Gastrocnemius medialis (tissue), 4 donors: ENCODE measurements around the gene KLHL9. TPM values are rescaled to one million over a fixed set of nuclear protein-coding genes. Genes with fewer than 3 reads are reported as not detected.

ENCODE experiments used
- ATAC-seq, 2 donors: fragments of 150-250 bp; one replicate each; pipeline ENCODE4 v1.9.1; 2016
- DNase-seq, 2 donors: peaks; one replicate each; pipeline ENCODE4 v3.0.0-alpha.2; 2019
- H3K27ac ChIP-seq, 4 donors: fragments of 200-600 bp; sonication (generic); 1 replicate in 1 of 4; 2 replicates in 3 of 4; pipeline ENCODE4 v1.5.1; 2016 to 2018; ENCODE audit warnings: mild to moderate bottlenecking in 2 of 4, moderate library complexity in 1 of 4
- H3K27me3 ChIP-seq, 3 donors: fragments of 200-600 bp; sonication (generic) in 2 of 3; 1 replicate in 1 of 3; 2 replicates in 2 of 3; pipeline versions ENCODE4 v1.5.1 to v1.6.0; 2016 to 2019; ENCODE audit warnings: mild to moderate bottlenecking in 1 of 3, moderate library complexity in 1 of 3
- H3K36me3 ChIP-seq, 2 donors: fragments of 200-600 bp; sonication (generic) in 1 of 2; one replicate each; pipeline ENCODE4 v1.5.1; 2017 to 2018
- H3K4me1 ChIP-seq, 2 donors: fragments of 200-600 bp; sonication (generic) in 1 of 2; one replicate each; pipeline ENCODE4 v1.5.1; 2016 to 2017; ENCODE audit warnings: mild to moderate bottlenecking in 2 of 2
- H3K4me3 ChIP-seq, 4 donors: fragments of 200-600 bp; sonication (generic) in 3 of 4; 1 replicate in 1 of 4; 2 replicates in 3 of 4; pipeline ENCODE4 v1.5.1; 2016 to 2019; ENCODE audit warnings: mild to moderate bottlenecking in 2 of 4
- H3K9me3 ChIP-seq, 3 donors: fragments of 200-600 bp; sonication (generic) in 2 of 3; 1 replicate in 1 of 3; 2 replicates in 2 of 3; pipeline ENCODE4 v1.5.1; 2016 to 2019
- CTCF ChIP-seq, 5 experiments: fragments of 450-650 bp in 3 of 5; fragments of 200-600 bp in 2 of 5; sonication (generic) in 2 of 5; IDR thresholded peaks in 4 of 5; conservative IDR thresholded peaks in 1 of 5; 1 replicate in 4 of 5; 2 replicates in 1 of 5; pipeline ENCODE4 v1.5.1; 2016 to 2019; ENCODE audit warnings: antibody characterized with exemption in 5 of 5, mild to moderate bottlenecking in 3 of 5, moderate library complexity in 3 of 5
- POLR2A ChIP-seq, 2 donors: fragments of 450-650 bp; IDR thresholded peaks; one replicate each; pipeline ENCODE4 v1.6.1; 2017; ENCODE audit warnings: antibody characterized with exemption in 2 of 2, mild to moderate bottlenecking in 2 of 2, moderate library complexity in 2 of 2
- in situ Hi-C, 4 donors: fragments of 200-750 bp; cut with MboI; loops; one replicate each; pipeline versions ENCODE4 v1.15.0 to v1.8.0; 2017; ENCODE audit warnings: low sequenced_read_pairs in 4 of 4
- intact Hi-C: fragments of 100-400 bp; cut with DNase I; formaldehyde crosslinking; loops from one replicate; pipeline ENCODE4 v1.15.1; 2023; ENCODE audit warnings: low total_unique reads
- total RNA-seq, 4 donors: library from RNA; depleted of rRNA; stranded (reverse); fragments of >200 nt; gene quantifications; one replicate each; pipeline versions ENCODE4 v1.1.0 to v1.2.3, GENCODE V29; 2016

Gene KLHL9
- total RNA-seq, 4 donors from 2014 or later = 5.2 to 8.2 (median 6.5) TPM

- H3K4me1 ChIP-seq = no peaks in the 10 kb centered on the region
- no peak for DNase-seq
- H3K36me3 ChIP-seq = peaks cover 0 to 28% of the 10 kb centered on the region in 2 donors
- intact Hi-C loops (no loop called here), in situ Hi-C loops (loop anchor here in 3 of 4 donors (5.0 to 10.0 kb wide), 3 partner anchors 72 to 474 kb away; no protein-coding TSS in a partner anchor)
- no peak overlapping the region for H3K27ac ChIP-seq
- H3K4me3 ChIP-seq = no peak overlapping the region
- TF ChIP-seq POLR2A (IDR thresholded peaks at IDR 0.05) (no peak), CTCF (IDR thresholded peaks at IDR 0.05 in 4 of 5, conservative IDR thresholded peaks at IDR 0.05 in 1 of 5) (no peak)
- H3K9me3 ChIP-seq = no peaks in the 10 kb centered on the region
- H3K27me3 ChIP-seq = no peaks in the 10 kb centered on the region
- ATAC-seq = no peak
Measured at GRCh38 chr9:21320465-21320864, 14.7 kb downstream of the KLHL9 start.

GRCh38 chr9:21317956-21318923 is 17.0 kb downstream of the KLHL9 start:
- Histone ChIP-seq H3K4me3 (no peak overlapping the region), H3K36me3 (peaks cover 0 to 22% of the 10 kb centered on the region in 2 donors), H3K27ac (no peak overlapping the region), H3K27me3 (no peaks in the 10 kb centered on the region), H3K9me3 (no peaks in the 10 kb centered on the region), H3K4me1 (no peaks in the 10 kb centered on the region)
- ATAC-seq (peak; percentile 50 to 60), DNase-seq (no peak)
- no peak for TF ChIP-seq POLR2A (IDR thresholded peaks at IDR 0.05)
- TF ChIP-seq CTCF (IDR thresholded peaks at IDR 0.05 in 4 of 5, conservative IDR thresholded peaks at IDR 0.05 in 1 of 5) = peak; percentile 11 to 60 (median 25)
- in situ Hi-C loops (loop anchor here in 1 of 4 donors (5.0 kb wide), 1 partner anchor 474 kb away; no protein-coding TSS in a partner anchor), intact Hi-C loops (no loop called here)

GRCh38 chr9:21316860-21317259 is 18.3 kb downstream of the KLHL9 start:
- in situ Hi-C loops = loop anchor here in 1 of 4 donors (5.0 kb wide), 1 partner anchor 475 kb away; no protein-coding TSS in a partner anchor
- no peak for DNase-seq

More at GRCh38 chr9:21316860-21317259, 18.3 kb downstream of the KLHL9 start:
- ATAC-seq = no peak
- no peak for TF ChIP-seq CTCF (IDR thresholded peaks at IDR 0.05 in 4 of 5, conservative IDR thresholded peaks at IDR 0.05 in 1 of 5)
- TF ChIP-seq POLR2A (IDR thresholded peaks at IDR 0.05) = no peak
- Histone ChIP-seq H3K27ac (no peak overlapping the region), H3K4me1 (no peaks in the 10 kb centered on the region), H3K9me3 (no peaks in the 10 kb centered on the region), H3K4me3 (no peak overlapping the region), H3K27me3 (no peaks in the 10 kb centered on the region), H3K36me3 (peaks cover 0 to 11% of the 10 kb centered on the region in 2 donors)
- intact Hi-C loops = no loop called here
